CD14-positive monocyte (primary cell): Measurements from ENCODE around the gene PTCD1. TPM values are rescaled to one million over a fixed set of nuclear protein-coding genes. Genes with fewer than 3 reads are reported as not detected.
"Not testable (repeated sequence)": the region's sequence is repeated elsewhere in the genome, so short reads cannot be mapped to it uniquely, and the experiment has no call there.

ENCODE experiments used
- DNase-seq, 3 donors: peaks; one replicate each; pipeline ENCODE4 v3.0.0-alpha.2; 2011 to 2022
- H2AFZ ChIP-seq: 2 replicates; pipeline ENCODE4 v1.6.0; 2012; ENCODE audit warnings: mild to moderate bottlenecking, low read depth, low read length, inconsistent platforms; ENCODE audit not compliant: insufficient read depth, poor library complexity, severe bottlenecking
- H3K27ac ChIP-seq, 2 donors: 1 replicate in 1 of 2; 2 replicates in 1 of 2; pipeline ENCODE4 v1.5.1; 2012 to 2013; ENCODE audit warnings: low read length in 2 of 2, control low read depth in 1 of 2, inconsistent platforms in 1 of 2, low read depth in 1 of 2, mild to moderate bottlenecking in 1 of 2
- H3K27me3 ChIP-seq, 2 donors: one replicate each; pipeline versions ENCODE4 v1.6.0 to v1.6.1; 2011 to 2013; ENCODE audit warnings: low read length in 2 of 2; ENCODE audit not compliant: control insufficient read depth in 2 of 2, insufficient read depth in 2 of 2
- H3K36me3 ChIP-seq, 2 donors: replicated peaks in 1 of 2; 1 replicate in 1 of 2; 2 replicates in 1 of 2; pipeline versions ENCODE4 v1.5.1 to v1.6.1; 2012 to 2013; ENCODE audit warnings: low read length in 2 of 2, control low read depth in 1 of 2, inconsistent platforms in 1 of 2, mild to moderate bottlenecking in 1 of 2; ENCODE audit not compliant: insufficient read depth in 2 of 2, control insufficient read depth in 1 of 2
- H3K4me1 ChIP-seq, 2 donors: 1 replicate in 1 of 2; 2 replicates in 1 of 2; pipeline versions ENCODE4 v1.5.1 to v1.6.1; 2012 to 2013; ENCODE audit warnings: low read length in 2 of 2, control low read depth in 1 of 2, inconsistent platforms in 1 of 2, mild to moderate bottlenecking in 1 of 2, moderate library complexity in 1 of 2; ENCODE audit not compliant: insufficient read depth in 2 of 2, control insufficient read depth in 1 of 2
- H3K4me2 ChIP-seq: replicated peaks from 2 replicates; pipeline ENCODE3; 2012; ENCODE audit warnings: low read length, moderate library complexity, mild to moderate bottlenecking; ENCODE audit not compliant: poor library complexity, severe bottlenecking; ENCODE audit errors: extremely low read depth
- H3K4me3 ChIP-seq, 3 experiments: fragments of 200-600 bp in 1 of 3; sonication (generic) in 1 of 3; replicated peaks in 1 of 3; 1 replicate in 2 of 3; 2 replicates in 1 of 3; pipeline ENCODE4 v1.5.1; 2011 to 2013; ENCODE audit warnings: low read length in 3 of 3, mild to moderate bottlenecking in 3 of 3, control low read depth in 2 of 3, low read depth in 2 of 3, inconsistent platforms in 1 of 3, moderate library complexity in 1 of 3
- H3K79me2 ChIP-seq: 2 replicates; pipeline ENCODE4 v1.6.0; 2012; ENCODE audit warnings: mild to moderate bottlenecking, control low read depth, inconsistent platforms, low read length, moderate library complexity; ENCODE audit not compliant: insufficient read depth
- H3K9ac ChIP-seq: 2 replicates; pipeline ENCODE4 v1.6.0; 2017; ENCODE audit warnings: low read length, mild to moderate bottlenecking; ENCODE audit not compliant: insufficient read depth, poor library complexity, severe bottlenecking
- H3K9me3 ChIP-seq, 2 donors: replicated peaks in 1 of 2; 1 replicate in 1 of 2; 2 replicates in 1 of 2; pipeline versions ENCODE4 v1.5.1 to v1.6.1; 2012 to 2013; ENCODE audit warnings: low read length in 2 of 2, control low read depth in 1 of 2; ENCODE audit not compliant: control insufficient read depth in 1 of 2, insufficient read depth in 1 of 2
- H4K20me1 ChIP-seq: 2 replicates; pipeline ENCODE4 v1.6.0; 2012; ENCODE audit warnings: mild to moderate bottlenecking, low read length, control low read depth, moderate library complexity; ENCODE audit not compliant: insufficient read depth
- H3K27ac Mint-ChIP-seq, 7 donors: one replicate each; pipeline ENCODE4 v1.8.0; 2020; ENCODE audit warnings: mild to moderate bottlenecking in 7 of 7, mixed read lengths in 7 of 7, moderate library complexity in 6 of 7, inconsistent platforms in 2 of 7
- H3K27me3 Mint-ChIP-seq, 3 donors: one replicate each; pipeline ENCODE4 v1.8.0; 2021 to 2022; ENCODE audit warnings: low read depth in 3 of 3, mild to moderate bottlenecking in 3 of 3, mixed read lengths in 3 of 3, moderate library complexity in 3 of 3, inconsistent platforms in 1 of 3
- H3K36me3 Mint-ChIP-seq, 2 donors: one replicate each; pipeline ENCODE4 v1.8.0; 2020; ENCODE audit warnings: mixed read lengths in 2 of 2, inconsistent platforms in 1 of 2, mild to moderate bottlenecking in 1 of 2
- H3K4me1 Mint-ChIP-seq: one replicate; pipeline ENCODE4 v1.8.0; 2020; ENCODE audit warnings: mild to moderate bottlenecking, mixed read lengths
- H3K4me3 Mint-ChIP-seq, 2 donors: one replicate each; pipeline ENCODE4 v1.8.0; 2020; ENCODE audit warnings: mild to moderate bottlenecking in 2 of 2, mixed read lengths in 2 of 2, moderate library complexity in 1 of 2
- H3K9me3 Mint-ChIP-seq, 7 donors: one replicate each; pipeline ENCODE4 v1.8.0; 2020 to 2022; ENCODE audit warnings: mixed read lengths in 7 of 7, mild to moderate bottlenecking in 6 of 7, moderate library complexity in 6 of 7, inconsistent platforms in 2 of 7
- WGBS: methylation state at CpG from one replicate; pipeline ENCODE4 v1.1.5; 2013; ENCODE audit warnings: missing lambda C conversion rate; ENCODE audit not compliant: insufficient coverage; 5-methylcytosine and 5-hydroxymethylcytosine counted together
- intact Hi-C, 2 donors: fragments of 100-400 bp; cut with micrococcal nuclease; formaldehyde crosslinking; loops; one replicate each; pipeline versions ENCODE4 v1.15.0 to v1.15.1; 2023
- polyA plus RNA-seq, 3 donors: library from polyadenylated mRNA; depleted of rRNA in 1 of 3; unstranded in 2 of 3; stranded (reverse) in 1 of 3; fragments of 300-500 nt in 2 of 3; fragments of >200 nt in 1 of 3; fragmentation: Illumina TruSeq in 2 of 3; gene quantifications; 1 replicate in 2 of 3; 2 replicates in 1 of 3; pipeline ENCODE4 v1.2.3, GENCODE V29; 2012 to 2021
- TF ChIP-seq, protein P1 (sequence below): fragments of 200-600 bp; IDR thresholded peaks from one replicate; pipeline ENCODE4 v1.8.0; 2022; ENCODE audit warnings: antibody characterized with exemption, mild to moderate bottlenecking

Gene PTCD1
- polyA plus RNA-seq, 3 donors, result 0.74 to 4.3 (median 1.6) TPM

DNA sequence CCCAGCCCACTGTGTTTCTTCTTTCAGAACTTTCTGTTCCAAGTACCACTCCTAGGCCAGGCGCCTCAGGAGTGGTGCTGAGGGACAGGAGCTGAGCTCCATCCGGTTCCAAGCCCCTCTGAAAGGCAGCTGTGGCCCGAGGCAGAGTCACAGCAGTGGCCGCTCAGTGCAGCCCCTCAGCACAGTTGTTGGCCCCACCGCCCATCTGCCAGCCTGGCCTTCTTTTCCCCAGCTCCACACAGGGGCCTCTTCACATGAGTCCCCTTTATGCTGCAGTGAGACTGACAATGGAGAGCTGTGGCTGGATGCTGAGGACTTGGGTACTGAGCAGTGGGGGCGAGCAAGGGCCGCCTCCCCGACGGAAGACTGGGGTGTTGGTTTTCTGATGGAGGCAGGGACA, 20.3 kb downstream of the PTCD1 start:
- Mint-ChIP-seq H3K27ac (peak overlapping the region in 2 of 7 donors; percentile 4 to 13), H3K9me3 (peaks cover 0 to 5% (median 2%) of the 10 kb centered on the region in 7 donors), H3K36me3 (peaks cover 71 to 88% of the 10 kb centered on the region in 2 donors), H3K27me3 (peaks cover 0 to 2% (median 0%) of the 10 kb centered on the region in 3 donors), H3K4me3 (no peak overlapping the region), H3K4me1 (no peaks in the 10 kb centered on the region)
- DNase-seq, result no peak
- Histone ChIP-seq H3K27me3 (no peaks in the 10 kb centered on the region), H3K9ac (no peak overlapping the region), H3K9me3 (no peaks in the 10 kb centered on the region), H4K20me1 (peaks cover 34% of the 10 kb centered on the region), H3K79me2 (no peaks in the 10 kb centered on the region), H3K4me2 (no peak overlapping the region), H3K4me1 (no peaks in the 10 kb centered on the region), H3K4me3 (no peak overlapping the region), H2AFZ (no peak overlapping the region), H3K36me3 (peaks cover 72 to 97% of the 10 kb centered on the region in 2 donors), H3K27ac (no peak overlapping the region)
- intact Hi-C loops, result no loop called here
- 100% methylated on average over 8 of the region's 9 CpGs for WGBS
- TF ChIP-seq, protein P1, sequence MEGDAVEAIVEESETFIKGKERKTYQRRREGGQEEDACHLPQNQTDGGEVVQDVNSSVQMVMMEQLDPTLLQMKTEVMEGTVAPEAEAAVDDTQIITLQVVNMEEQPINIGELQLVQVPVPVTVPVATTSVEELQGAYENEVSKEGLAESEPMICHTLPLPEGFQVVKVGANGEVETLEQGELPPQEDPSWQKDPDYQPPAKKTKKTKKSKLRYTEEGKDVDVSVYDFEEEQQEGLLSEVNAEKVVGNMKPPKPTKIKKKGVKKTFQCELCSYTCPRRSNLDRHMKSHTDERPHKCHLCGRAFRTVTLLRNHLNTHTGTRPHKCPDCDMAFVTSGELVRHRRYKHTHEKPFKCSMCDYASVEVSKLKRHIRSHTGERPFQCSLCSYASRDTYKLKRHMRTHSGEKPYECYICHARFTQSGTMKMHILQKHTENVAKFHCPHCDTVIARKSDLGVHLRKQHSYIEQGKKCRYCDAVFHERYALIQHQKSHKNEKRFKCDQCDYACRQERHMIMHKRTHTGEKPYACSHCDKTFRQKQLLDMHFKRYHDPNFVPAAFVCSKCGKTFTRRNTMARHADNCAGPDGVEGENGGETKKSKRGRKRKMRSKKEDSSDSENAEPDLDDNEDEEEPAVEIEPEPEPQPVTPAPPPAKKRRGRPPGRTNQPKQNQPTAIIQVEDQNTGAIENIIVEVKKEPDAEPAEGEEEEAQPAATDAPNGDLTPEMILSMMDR, result no peak

DNA sequence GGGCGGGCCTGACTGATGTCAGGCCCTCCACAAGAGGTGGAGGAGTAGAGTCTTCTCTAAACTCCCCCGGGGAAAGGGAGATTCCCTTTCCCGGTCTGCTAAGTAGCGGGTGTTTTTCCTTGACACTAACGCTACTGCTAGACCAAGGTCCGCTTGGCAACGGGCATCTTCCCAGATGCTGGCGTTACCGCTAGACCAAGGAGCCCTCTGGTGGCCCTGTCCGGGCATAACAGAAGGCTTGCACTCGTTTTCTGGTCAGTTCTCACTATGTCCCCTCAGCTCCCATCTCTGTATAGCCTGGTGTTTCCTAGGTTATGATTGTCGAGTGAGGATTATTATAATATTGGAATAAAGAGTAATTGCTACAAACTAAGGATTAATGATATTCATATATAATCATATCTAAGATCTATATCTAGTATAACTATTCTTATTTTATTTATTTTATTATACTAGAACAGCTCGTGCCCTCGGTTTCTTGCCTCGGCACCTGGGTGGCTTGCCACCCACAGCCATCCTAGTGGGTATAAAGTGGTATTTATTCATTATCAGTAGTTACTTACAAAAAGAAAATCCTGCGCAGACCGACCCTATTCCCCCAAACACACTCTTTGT, 23.0 kb downstream of the PTCD1 start:
- H3K4me1 Mint-ChIP-seq, H3K9ac ChIP-seq, H3K27me3 ChIP-seq, H3K79me2 ChIP-seq, H3K4me3 ChIP-seq, H3K27me3 Mint-ChIP-seq, H3K4me3 Mint-ChIP-seq, H3K9me3 ChIP-seq, H3K27ac ChIP-seq, H3K4me2 ChIP-seq, H3K4me1 ChIP-seq, H2AFZ ChIP-seq, H3K27ac Mint-ChIP-seq, H3K9me3 Mint-ChIP-seq, intact Hi-C loops: not testable (repeated sequence)
- H3K36me3 Mint-ChIP-seq, result peaks cover 81 to 95% of the 10 kb centered on the region in 2 donors
- Histone ChIP-seq H4K20me1 (peaks cover 42% of the 10 kb centered on the region), H3K36me3 (peaks cover 88 to 99% of the 10 kb centered on the region in 2 donors)
- peak in 2 of 3 donors; percentile 19 to 20 for DNase-seq
- TF ChIP-seq, protein P1, result peak; percentile 75
- WGBS, result 93% methylated on average over 6 of the region's 17 CpGs
